MM.1S (cell line): Measurements from ENCODE around the gene TNP2.

Experiments
- DNase-seq: peaks from one replicate; pipeline ENCODE4 v3.0.0-alpha.2; 2015
- H2AFZ ChIP-seq: fragments of 300-600 bp; sonication (generic); 2 replicates; pipeline ENCODE4 v1.6.0; 2016; ENCODE audit warnings: antibody characterized with exemption, low read length
- H3F3A ChIP-seq: fragments of 300-600 bp; sonication (generic); 2 replicates; pipeline ENCODE4 v1.6.1; 2016; ENCODE audit warnings: mild to moderate bottlenecking, antibody characterized with exemption, low read length, moderate library complexity, mixed read lengths; ENCODE audit not compliant: insufficient read depth
- H3K27ac ChIP-seq: fragments of 300-600 bp; sonication (generic); 2 replicates; pipeline ENCODE4 v1.5.1; 2016; ENCODE audit warnings: mild to moderate bottlenecking, low read length
- H3K27me3 ChIP-seq: fragments of 300-600 bp; sonication (generic); replicated peaks from 2 replicates; pipeline ENCODE4 v1.6.0; 2016; ENCODE audit warnings: low read length; ENCODE audit not compliant: insufficient read depth
- H3K36me3 ChIP-seq: fragments of 300-600 bp; sonication (generic); replicated peaks from 2 replicates; pipeline ENCODE4 v1.6.1; 2016; ENCODE audit warnings: mild to moderate bottlenecking, low read length, mixed read lengths; ENCODE audit not compliant: insufficient read depth
- H3K4me1 ChIP-seq: fragments of 300-600 bp; sonication (generic); 2 replicates; pipeline ENCODE4 v1.6.1; 2016; ENCODE audit warnings: low read length, mixed read lengths
- H3K4me2 ChIP-seq: fragments of 300-600 bp; sonication (generic); 2 replicates; pipeline ENCODE4 v1.6.0; 2016; ENCODE audit warnings: low read depth, low read length
- H3K4me3 ChIP-seq: fragments of 300-600 bp; sonication (generic); 2 replicates; pipeline ENCODE4 v1.5.1; 2016; ENCODE audit warnings: low read length, mixed read lengths
- H3K79me2 ChIP-seq: fragments of 300-600 bp; sonication (generic); 2 replicates; pipeline ENCODE4 v1.6.1; 2016; ENCODE audit warnings: mixed run types, low read length, mixed read lengths
- H3K9ac ChIP-seq: fragments of 300-600 bp; sonication (generic); 2 replicates; pipeline ENCODE4 v1.6.1; 2016; ENCODE audit warnings: low read length, mixed read lengths
- H3K9me2 ChIP-seq: fragments of 300-600 bp; sonication (generic); replicated peaks from 2 replicates; pipeline ENCODE4 v1.6.1; 2016; ENCODE audit warnings: mild to moderate bottlenecking, low read length, mixed read lengths; ENCODE audit not compliant: insufficient read depth
- H3K9me3 ChIP-seq: fragments of 300-600 bp; sonication (generic); replicated peaks from 2 replicates; pipeline ENCODE4 v1.6.1; 2016; ENCODE audit warnings: mild to moderate bottlenecking, low read length, mixed read lengths; ENCODE audit not compliant: insufficient read depth
- H4K20me1 ChIP-seq: fragments of 300-600 bp; sonication (generic); 2 replicates; pipeline ENCODE4 v1.6.1; 2016; ENCODE audit warnings: mild to moderate bottlenecking, low read length, moderate library complexity, mixed read lengths; ENCODE audit not compliant: insufficient read depth
- EZH2 ChIP-seq: fragments of 300-600 bp; sonication (generic); optimal IDR thresholded peaks from 2 replicates; pipeline ENCODE3; 2017; ENCODE audit warnings: low read depth, mild to moderate bottlenecking, antibody characterized with exemption, low read length, mixed read lengths
- EZH2phosphoT487 ChIP-seq: fragments of 300-600 bp; sonication (generic); IDR thresholded peaks from 2 replicates; pipeline ENCODE4 v1.6.1; 2018; ENCODE audit warnings: antibody characterized with exemption, low read length
- TF ChIP-seq, protein P1 (sequence below): fragments of 300-600 bp; sonication (generic); IDR thresholded peaks from 2 replicates; pipeline ENCODE4 v1.5.1; 2016; ENCODE audit warnings: antibody characterized with exemption, low read length, mixed read lengths

TNP2 gene

GRCh38 chr16:11242658-11243057, 26.5 kb downstream of the TNP2 start:
- DNase-seq: no peak
- Histone ChIP-seq H3K27ac (no peak overlapping the region), H3K9me3 (no peaks in the 10 kb centered on the region), H3K36me3 (no peaks in the 10 kb centered on the region), H2AFZ (no peak overlapping the region), H3F3A (no peaks in the 10 kb centered on the region; the same call in 1 of the 2 replicates), H4K20me1 (no peaks in the 10 kb centered on the region), H3K9me2 (no peaks in the 10 kb centered on the region), H3K4me2 (no peak overlapping the region), H3K27me3 (no peaks in the 10 kb centered on the region), H3K79me2 (no peaks in the 10 kb centered on the region), H3K4me3 (no peak overlapping the region), H3K9ac (no peak overlapping the region), H3K4me1 (peaks cover 29% of the 10 kb centered on the region)
- TF ChIP-seq EZH2: no peak
- TF ChIP-seq, protein P1, sequence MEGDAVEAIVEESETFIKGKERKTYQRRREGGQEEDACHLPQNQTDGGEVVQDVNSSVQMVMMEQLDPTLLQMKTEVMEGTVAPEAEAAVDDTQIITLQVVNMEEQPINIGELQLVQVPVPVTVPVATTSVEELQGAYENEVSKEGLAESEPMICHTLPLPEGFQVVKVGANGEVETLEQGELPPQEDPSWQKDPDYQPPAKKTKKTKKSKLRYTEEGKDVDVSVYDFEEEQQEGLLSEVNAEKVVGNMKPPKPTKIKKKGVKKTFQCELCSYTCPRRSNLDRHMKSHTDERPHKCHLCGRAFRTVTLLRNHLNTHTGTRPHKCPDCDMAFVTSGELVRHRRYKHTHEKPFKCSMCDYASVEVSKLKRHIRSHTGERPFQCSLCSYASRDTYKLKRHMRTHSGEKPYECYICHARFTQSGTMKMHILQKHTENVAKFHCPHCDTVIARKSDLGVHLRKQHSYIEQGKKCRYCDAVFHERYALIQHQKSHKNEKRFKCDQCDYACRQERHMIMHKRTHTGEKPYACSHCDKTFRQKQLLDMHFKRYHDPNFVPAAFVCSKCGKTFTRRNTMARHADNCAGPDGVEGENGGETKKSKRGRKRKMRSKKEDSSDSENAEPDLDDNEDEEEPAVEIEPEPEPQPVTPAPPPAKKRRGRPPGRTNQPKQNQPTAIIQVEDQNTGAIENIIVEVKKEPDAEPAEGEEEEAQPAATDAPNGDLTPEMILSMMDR: no peak
- TF ChIP-seq EZH2phosphoT487: no peak

- Histone ChIP-seq H3F3A (no peaks in the 10 kb centered on the region; the same call in 1 of the 2 replicates), H3K4me2 (no peak overlapping the region), H3K4me3 (no peak overlapping the region), H3K79me2 (no peaks in the 10 kb centered on the region), H3K36me3 (no peaks in the 10 kb centered on the region), H3K9me2 (no peaks in the 10 kb centered on the region), H3K9me3 (no peaks in the 10 kb centered on the region), H3K27ac (no peak overlapping the region), H3K4me1 (peaks cover 28% of the 10 kb centered on the region), H3K9ac (no peak overlapping the region), H3K27me3 (no peaks in the 10 kb centered on the region), H2AFZ (no peak overlapping the region), H4K20me1 (no peaks in the 10 kb centered on the region)
- no peak for TF ChIP-seq EZH2
- no peak for TF ChIP-seq EZH2phosphoT487
- TF ChIP-seq, protein P1: no peak
- no peak for DNase-seq
Measured at GRCh38 chr16:11241480-11242204, 27.5 kb downstream of the TNP2 start.

DNA sequence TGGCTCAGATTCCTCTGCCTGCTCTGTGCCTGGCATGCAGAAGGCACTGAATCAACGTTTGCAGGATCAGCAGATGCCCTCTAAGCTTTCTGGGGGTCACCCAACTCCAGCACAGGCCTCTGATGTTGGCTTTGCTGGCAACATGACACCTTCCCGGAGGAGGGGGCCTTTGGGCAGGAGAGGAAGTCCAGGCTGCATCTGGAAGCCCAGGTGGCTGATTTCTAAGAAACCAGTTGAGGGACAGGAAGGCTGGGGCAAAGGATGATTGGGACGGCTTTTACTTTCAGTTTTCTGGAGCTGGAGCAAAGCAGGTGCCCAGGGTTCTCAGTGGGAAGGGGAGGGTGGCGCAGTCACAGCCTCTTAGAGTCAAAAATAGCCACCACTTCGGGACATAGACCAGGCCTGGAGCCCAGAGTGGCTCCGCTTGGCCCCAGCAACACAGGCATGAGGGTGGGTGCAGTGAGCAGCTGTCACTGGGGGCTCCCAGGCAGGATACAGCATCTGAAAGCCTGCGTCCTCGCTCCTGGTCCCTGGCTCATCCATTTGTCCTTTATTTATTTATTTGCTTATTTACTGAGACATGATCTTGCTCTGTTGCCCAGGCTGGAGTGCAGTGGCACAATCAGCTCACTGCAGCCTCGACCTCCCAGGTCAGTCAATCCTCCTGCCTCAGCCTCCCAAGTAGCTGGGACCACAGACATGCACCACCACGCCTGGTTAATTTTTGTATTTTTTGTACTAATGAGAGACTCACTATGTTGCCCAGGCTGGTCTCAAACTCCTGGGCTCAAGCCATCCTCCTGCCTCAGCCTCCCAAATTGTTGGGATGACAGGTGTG, 28.3 kb downstream of the TNP2 start:
- TF ChIP-seq EZH2: no peak
- TF ChIP-seq, protein P1: no peak
- no peak for TF ChIP-seq EZH2phosphoT487
- Histone ChIP-seq H3K9ac (no peak overlapping the region; the same call in 1 of the 2 replicates), H3K4me2 (peak overlapping the region; percentile 67), H3K4me1 (peaks cover 20% of the 10 kb centered on the region), H3F3A (no peaks in the 10 kb centered on the region; the same call in 1 of the 2 replicates), H3K79me2 (no peaks in the 10 kb centered on the region), H3K4me3 (peak overlapping the region; percentile 14; the same call in 1 of the 2 replicates), H4K20me1 (no peaks in the 10 kb centered on the region), H3K9me2 (no peaks in the 10 kb centered on the region), H2AFZ (peak overlapping the region; percentile 47; the same call in 1 of the 2 replicates), H3K9me3 (no peaks in the 10 kb centered on the region), H3K36me3 (no peaks in the 10 kb centered on the region), H3K27ac (peak overlapping the region; percentile 19; the same call in 1 of the 2 replicates), H3K27me3 (no peaks in the 10 kb centered on the region)
- peak; percentile 31 for DNase-seq
